NCI-H510A (cell line): Measurements from ENCODE around the gene UBALD2.
"Not testable (repeated sequence)": the region's sequence is repeated elsewhere in the genome, so short reads cannot be mapped to it uniquely, and the experiment has no call there.

ENCODE experiments used
- DNase-seq: peaks from one replicate; lab custom pipeline; 2025; lab: John Stamatoyannopoulos, UW

UBALD2 gene

DNA sequence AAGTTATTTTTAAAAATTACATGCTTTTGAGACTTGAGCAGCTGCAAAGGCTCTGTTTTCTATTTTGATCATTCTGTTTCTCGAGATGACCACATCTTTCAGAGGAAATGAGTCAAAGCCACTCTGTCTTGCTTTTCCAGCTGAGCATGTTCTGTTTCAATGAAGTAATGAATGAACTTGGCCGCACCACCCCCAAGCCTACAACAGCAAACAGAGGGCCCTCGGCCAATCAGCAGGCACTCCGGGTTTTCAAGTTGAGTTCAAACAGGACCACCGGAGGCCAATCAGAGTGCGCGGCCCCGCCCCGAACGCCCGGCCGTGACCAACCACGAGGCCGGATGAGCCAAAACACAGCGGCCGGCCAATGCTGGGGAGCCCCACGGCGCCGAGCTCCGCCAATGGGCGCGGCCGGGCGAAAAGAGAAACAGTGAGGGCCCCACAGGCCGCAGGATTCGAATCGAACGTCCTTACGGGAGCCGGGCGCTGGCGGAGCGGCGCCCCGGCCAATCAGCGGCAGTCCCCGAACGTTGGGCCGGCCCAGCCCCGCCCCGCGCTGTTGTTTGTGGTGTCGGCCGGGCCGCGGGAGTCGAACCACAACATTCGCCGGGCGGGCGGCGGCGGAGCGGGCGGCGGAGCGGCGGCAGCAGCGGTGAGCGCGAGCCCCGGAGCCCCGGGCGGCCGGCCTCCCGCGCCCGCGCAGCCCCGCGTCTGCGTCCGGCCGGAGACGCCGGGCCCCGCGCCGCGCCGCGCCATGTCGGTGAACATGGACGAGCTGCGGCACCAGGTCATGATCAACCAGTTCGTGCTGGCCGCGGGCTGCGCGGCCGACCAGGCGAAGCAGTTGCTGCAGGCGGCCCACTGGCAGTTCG is at the start of gene UBALD2:
UBALD2 (plus strand) TSS at position 594 of the 869 bp plus-strand sequence; CDS start at position 752, 158 bp downstream.
- peak; percentile 97 for DNase-seq

GRCh38 chr17:76217081-76217480 is 48.1 kb upstream of the UBALD2 start:
- no peak for DNase-seq

DNA sequence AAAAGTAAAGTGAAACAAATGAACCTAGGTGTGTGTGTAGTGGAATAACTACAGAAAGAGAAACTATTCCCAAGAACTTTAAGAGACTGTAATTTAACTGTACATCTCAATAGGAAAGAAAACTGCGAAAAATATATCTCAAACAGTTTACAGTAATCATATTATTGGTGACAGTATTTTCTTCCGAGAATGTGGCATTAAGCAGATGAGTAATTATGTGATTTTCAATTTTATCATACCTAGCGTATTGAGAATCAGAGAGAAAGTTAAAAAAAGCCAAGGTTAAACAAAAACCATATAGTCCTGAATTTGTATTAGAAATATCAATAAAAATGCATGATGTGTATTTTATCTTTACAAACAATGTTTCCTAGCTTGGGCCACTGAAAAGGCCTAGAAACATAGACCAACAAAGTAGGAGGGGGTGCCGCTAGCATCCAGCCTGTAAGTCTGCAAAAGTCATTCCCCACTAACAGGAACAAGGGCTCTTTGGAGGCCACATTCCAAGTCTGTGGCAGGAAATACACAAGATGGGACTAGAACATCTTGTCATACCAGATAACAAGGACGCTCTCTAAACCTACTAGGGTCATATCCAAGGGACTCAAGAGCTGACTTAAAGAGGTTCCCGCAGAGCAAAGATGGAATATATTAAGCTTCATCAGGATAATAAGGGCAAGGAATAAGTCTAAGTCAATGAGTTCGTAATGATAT is 45.3 kb upstream of the UBALD2 start:
- no peak for DNase-seq

DNA sequence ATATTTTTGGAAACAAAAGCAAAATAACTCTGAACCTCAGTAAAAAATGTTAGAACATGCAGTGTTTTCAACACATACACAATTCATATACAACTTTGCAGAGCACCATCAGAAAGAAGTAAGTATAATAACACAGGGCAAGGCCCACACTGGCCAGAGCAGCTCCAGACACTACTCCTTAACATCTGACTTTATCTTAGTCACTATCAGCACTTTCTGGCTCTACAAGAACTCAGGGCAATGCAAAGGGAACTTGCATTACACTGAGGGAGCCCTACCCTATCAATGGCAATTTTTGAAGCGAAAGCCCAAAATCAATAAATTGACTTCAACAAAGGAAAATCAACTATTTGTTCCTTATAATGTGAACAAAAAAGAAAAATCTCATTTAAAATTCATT is 41.3 kb upstream of the UBALD2 start:
- no peak for DNase-seq

- DNase-seq = not testable (repeated sequence)
These were observed 39.6 kb upstream of the UBALD2 start for GRCh38 chr17:76225373-76226086.

DNA sequence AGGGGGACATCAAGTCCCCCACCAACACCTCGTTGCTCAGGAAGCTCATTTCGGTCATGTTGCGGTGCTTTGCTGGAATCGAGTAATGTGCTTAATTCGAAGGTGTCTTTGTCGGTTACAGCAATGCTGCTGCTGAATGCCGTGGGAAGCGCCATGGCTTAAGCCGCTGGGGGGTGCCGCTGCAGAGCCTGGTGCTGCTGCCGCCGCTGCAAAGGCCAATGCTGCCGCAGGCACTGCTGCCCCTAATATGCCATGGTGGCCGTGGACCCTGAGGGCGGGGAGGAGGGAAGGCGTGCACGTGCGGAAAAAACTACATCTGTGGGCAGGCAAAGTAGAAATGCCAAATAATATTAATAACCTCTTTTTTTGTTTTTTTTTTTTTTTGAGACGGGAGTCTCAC is 38.4 kb upstream of the UBALD2 start:
- DNase-seq = not testable (repeated sequence)

- no peak for DNase-seq
These were observed 32.8 kb upstream of the UBALD2 start for GRCh38 chr17:76232342-76232741.

- DNase-seq = no peak
These were observed 31.4 kb upstream of the UBALD2 start for GRCh38 chr17:76233588-76234353.

DNA sequence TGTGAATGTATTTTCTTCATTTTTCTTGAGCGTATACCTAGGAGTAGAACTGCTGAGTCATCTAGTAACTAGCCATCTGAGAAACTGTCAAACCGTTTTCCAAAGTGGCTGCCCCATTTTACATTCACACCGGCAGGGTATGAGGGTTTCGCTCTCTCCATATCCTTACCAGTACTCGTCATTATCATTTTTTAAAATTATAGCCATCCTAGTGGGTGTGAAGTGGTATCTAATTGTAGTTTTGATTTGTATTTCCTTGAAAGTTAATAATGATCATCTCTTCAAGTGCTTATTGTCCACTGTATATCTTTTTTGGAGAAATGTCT is 30.8 kb upstream of the UBALD2 start:
- DNase-seq = no peak

GRCh38 chr17:76235883-76236282 is 29.3 kb upstream of the UBALD2 start:
- no peak for DNase-seq

DNA sequence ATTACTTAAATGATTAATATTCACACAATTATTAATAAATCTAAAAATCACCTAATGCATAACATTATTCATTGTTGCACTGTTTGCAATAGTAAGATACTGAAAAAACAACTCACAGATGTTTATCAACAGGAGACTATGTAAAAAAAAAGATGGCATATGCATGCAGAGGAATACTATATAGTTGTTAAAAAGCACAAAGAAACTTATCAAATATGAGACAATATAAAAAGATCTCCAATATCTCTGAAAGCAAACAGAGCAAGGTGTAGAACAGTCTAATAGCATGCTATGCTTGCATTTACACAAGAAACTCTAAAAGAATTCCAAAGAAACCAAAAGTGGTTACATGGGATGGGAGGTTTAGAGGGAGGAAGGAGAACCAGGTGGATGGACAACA is 28.5 kb upstream of the UBALD2 start:
- no peak for DNase-seq

DNA sequence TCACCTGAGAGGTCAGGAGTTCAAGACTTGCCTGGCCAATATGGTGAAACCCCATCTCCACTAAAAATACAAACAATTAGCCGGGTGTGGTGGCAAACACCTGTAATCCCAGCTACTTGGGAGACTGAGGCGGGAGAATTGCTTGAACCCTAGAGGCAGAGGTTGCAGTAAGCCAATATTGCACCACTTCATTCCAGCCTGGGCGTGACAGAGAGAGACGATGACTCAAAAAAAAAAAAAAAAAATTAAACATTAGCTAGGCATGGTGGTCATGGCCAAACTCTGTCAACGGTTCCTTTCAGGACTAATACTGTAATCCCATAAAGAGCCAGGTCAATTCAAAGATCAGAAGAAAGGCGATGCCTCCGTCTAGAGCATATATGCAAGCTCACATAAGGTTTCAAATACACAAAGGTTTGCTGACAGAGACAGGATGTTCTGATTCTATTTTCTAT is 27.3 kb upstream of the UBALD2 start:
- no peak for DNase-seq

DNA sequence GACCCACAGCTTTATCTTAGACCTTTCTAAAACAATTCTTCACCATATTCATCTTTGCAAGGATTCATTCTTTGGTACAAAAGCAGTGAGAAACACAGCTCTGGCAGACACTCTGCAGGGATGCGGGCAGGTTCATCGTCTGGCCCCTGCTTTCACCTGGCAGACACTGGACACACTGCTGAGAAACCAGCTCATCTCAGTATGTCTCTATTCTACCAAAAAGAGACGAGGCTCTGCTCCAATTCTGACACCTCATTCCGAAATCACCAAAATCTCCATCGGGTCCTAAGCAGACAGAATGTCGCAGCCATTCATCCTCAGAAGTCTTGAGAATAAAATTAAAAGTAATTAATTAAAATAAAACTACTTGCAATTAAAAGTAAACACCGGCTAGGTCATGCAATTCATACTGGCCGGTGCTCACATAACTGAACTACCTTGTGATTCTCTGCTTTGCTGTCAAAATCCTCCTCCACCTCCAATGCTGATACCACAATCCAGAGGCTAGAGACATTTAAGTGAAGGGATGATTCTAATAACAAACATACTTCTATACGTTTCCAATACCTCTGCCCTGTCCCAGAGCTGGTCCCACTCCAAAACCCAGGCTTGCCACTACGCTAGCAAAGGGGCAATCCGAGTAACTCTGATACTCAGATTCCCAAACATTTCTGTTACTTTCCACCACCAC is 26.2 kb upstream of the UBALD2 start:
- no peak for DNase-seq

GRCh38 chr17:76239538-76240274 is 25.4 kb upstream of the UBALD2 start:
- DNase-seq = no peak

DNA sequence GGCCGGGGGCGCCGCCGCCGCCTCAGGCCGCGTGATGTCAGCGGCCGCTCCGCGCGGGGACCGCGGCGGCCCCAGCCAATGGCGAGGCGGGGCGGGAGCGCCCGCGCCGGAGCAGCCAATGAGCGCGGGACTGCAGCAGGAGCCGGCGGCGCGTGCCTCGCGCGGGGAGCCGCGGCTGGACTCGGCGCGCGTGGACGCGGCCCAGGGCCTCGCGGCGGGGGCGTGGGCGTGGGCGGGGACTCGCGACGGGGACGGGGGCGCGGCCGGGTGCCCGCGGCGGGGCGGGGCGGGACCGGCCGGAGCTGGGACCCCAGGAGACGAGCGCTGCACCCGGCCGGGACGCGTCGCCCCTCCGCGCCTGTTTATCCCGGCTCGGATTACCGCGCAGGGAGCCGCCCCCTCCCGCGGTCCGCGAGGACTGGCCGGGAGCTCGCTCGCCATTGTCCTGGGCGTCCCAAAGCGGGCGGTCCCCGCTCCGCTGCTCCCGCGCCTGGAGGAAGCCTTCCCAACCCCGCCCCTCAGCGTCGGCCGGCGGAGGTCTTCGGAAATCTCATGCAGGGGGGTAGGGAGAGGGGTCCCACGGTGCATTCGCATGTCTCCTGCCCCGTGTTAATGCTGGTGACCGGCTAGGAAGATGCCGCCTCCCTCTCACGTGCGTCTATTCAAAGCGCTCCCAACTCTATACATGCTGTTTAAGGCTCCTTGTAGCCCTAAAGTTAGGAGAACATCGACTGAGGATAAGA is 24.5 kb upstream of the UBALD2 start, which contains the start of gene RNF157:
RNF157 (minus strand) TSS at position 33 of the 743 bp plus-strand sequence. CDS start 253 bp downstream, outside the sequence.
- DNase-seq = peak; percentile 34

GRCh38 chr17:76241204-76241538 is 24.0 kb upstream of the UBALD2 start:
- no peak for DNase-seq

- DNase-seq = no peak
These were observed 23.4 kb upstream of the UBALD2 start for GRCh38 chr17:76241691-76242255.

DNA sequence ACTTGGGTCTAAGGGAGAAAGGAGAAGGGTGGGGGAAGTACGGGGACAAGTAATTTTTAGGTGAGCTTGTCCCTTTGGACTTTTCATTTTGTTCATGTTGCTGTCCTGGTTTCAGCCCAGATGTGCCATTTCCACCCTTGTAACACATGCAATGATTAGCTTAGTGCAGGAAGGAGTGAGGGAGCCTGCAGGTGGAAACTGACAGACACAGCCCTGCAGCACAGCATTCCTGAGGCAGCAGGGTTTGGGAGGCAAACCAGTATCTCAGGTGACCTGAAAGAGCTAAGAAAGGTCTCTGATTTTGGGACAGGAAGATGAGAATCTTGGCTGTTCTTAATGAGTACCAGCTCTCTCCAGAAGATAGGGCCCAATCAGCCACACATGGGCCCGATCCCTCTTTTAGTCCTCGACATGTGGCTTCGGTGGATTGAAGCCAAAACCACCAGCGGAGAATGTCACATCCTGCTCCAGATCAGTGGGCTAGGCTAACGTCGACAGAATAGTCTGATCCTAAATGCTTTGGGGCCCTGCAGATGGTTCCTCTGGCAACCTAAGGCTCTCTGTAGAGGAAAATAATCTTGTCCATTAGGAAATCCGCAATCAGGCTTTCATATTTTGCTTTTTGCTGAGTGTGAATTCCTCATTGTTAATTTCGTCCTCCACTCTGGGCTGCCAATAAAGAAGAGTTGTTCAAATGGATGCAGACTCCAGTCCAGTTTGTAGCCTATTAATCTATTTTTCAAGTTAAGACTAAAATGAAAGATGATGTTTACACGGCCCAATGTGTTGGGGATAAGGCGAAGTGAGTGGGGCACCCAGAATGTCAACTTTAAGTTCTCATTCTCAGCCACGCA is 21.1 kb upstream of the UBALD2 start:
- no peak for DNase-seq
